ENCODE measurements around the gene CSRNP3.
A peak's percentile ranks its signal among the peaks of the same experiment; 100 is the strongest.

The CSRNP3 gene

GRCh38 chr2:165471349-165471950 lies 2.0 kb downstream of the CSRNP3 start:
- peaks cover 30% of the 10 kb centered on the region for H3K4me1 Mint-ChIP-seq
- H3K27me3 Mint-ChIP-seq (ENCODE audit: low read depth), result no peaks in the 10 kb centered on the region
- H3K4me3 Mint-ChIP-seq, result peak overlapping the region; percentile 69 to 89 (median 71)
- H3K27ac Mint-ChIP-seq, result peak overlapping the region; percentile 63 to 77 (median 72)
- no peak for TF ChIP-seq CTCF (IDR thresholded peaks at IDR 0.05; ENCODE audit: unreplicated experiment in 3 of 3)
- peaks cover 9% of the 10 kb centered on the region for H3K36me3 Mint-ChIP-seq (ENCODE audit: low read depth)
- no peaks in the 10 kb centered on the region for H3K9me3 Mint-ChIP-seq

- H3K4me1 Mint-ChIP-seq, result peaks cover 30% of the 10 kb centered on the region
- no peaks in the 10 kb centered on the region for H3K27me3 Mint-ChIP-seq (ENCODE audit: low read depth)
- H3K36me3 Mint-ChIP-seq (ENCODE audit: low read depth), result peaks cover 18% of the 10 kb centered on the region
- H3K4me3 Mint-ChIP-seq, result peak overlapping the region in 2 of 3 experiments; percentile 48 to 66
- TF ChIP-seq CTCF (IDR thresholded peaks at IDR 0.05; ENCODE audit: unreplicated experiment in 3 of 3), result no peak
- peak overlapping the region in 1 of 3 experiments; percentile 56 for H3K27ac Mint-ChIP-seq
- H3K9me3 Mint-ChIP-seq, result no peaks in the 10 kb centered on the region
These were observed 3.4 kb downstream of the CSRNP3 start for GRCh38 chr2:165472922-165473321.

- TF ChIP-seq CTCF (IDR thresholded peaks at IDR 0.05; ENCODE audit: unreplicated experiment in 3 of 3), result no peak
- Mint-ChIP-seq H3K27me3 (ENCODE audit: low read depth) (peaks cover under 1% of the 10 kb centered on the region), H3K4me3 (no peak overlapping the region), H3K36me3 (ENCODE audit: low read depth) (peaks cover 30% of the 10 kb centered on the region), H3K4me1 (peaks cover 20% of the 10 kb centered on the region), H3K9me3 (peaks cover 4% of the 10 kb centered on the region), H3K27ac (no peak overlapping the region)
These were observed 5.2 kb downstream of the CSRNP3 start for GRCh38 chr2:165474619-165475276.

- H3K9me3 Mint-ChIP-seq, result peaks cover 7% of the 10 kb centered on the region
- H3K36me3 Mint-ChIP-seq (ENCODE audit: low read depth), result peaks cover 37% of the 10 kb centered on the region
- peaks cover 3% of the 10 kb centered on the region for H3K27me3 Mint-ChIP-seq (ENCODE audit: low read depth)
- H3K4me3 Mint-ChIP-seq, result no peak overlapping the region
- H3K27ac Mint-ChIP-seq, result no peak overlapping the region
- TF ChIP-seq CTCF (IDR thresholded peaks at IDR 0.05; ENCODE audit: unreplicated experiment in 3 of 3), result no peak
- H3K4me1 Mint-ChIP-seq, result peaks cover 20% of the 10 kb centered on the region
These were observed 5.9 kb downstream of the CSRNP3 start for GRCh38 chr2:165475277-165476004.

- TF ChIP-seq CTCF (IDR thresholded peaks at IDR 0.05; ENCODE audit: unreplicated experiment in 3 of 3), result no peak
- Mint-ChIP-seq H3K9me3 (peaks cover 33% of the 10 kb centered on the region), H3K27ac (no peak overlapping the region), H3K4me3 (no peak overlapping the region), H3K36me3 (ENCODE audit: low read depth) (peaks cover 70% of the 10 kb centered on the region), H3K4me1 (no peaks in the 10 kb centered on the region), H3K27me3 (ENCODE audit: low read depth) (peaks cover 3% of the 10 kb centered on the region)
These were observed 10.4 kb downstream of the CSRNP3 start for GRCh38 chr2:165479856-165480255.
